ENCODE results near the gene CERK. TPM values are rescaled to one million over a fixed set of nuclear protein-coding genes. Genes with fewer than 3 reads are reported as not detected.

CERK gene
- polyA plus RNA-seq, 1 of the 3 experiments (the other 2 are of a cell fraction): 32.6 TPM

GRCh38 chr22:46669201-46669600 lies 68.9 kb downstream of the CERK start (continued):
- TF ChIP-seq FOSL2 (IDR thresholded peaks at IDR 0.05; ENCODE audit: borderline replicate concordance, low read depth): no peak
- TF ChIP-seq NRF1 (IDR thresholded peaks at IDR 0.05; ENCODE audit: low read depth, low read length): no peak
- TF ChIP-seq CHD2 (IDR thresholded peaks at IDR 0.05; ENCODE audit: low read length, partially characterized antibody): no peak
- TF ChIP-seq REST (IDR thresholded peaks at IDR 0.05; ENCODE audit: low read depth, low read length): no peak
- no peak for TF ChIP-seq USF1 (IDR thresholded peaks at IDR 0.05; ENCODE audit: borderline replicate concordance, low read depth)
- no peak for TF ChIP-seq SMC3 (IDR thresholded peaks at IDR 0.05; ENCODE audit: low read depth, low read length)
- TF ChIP-seq IRF3 (IDR thresholded peaks at IDR 0.05; ENCODE audit: low read depth, low read length): no peak

- DNase-seq: no peak
- TF ChIP-seq TEAD4 (IDR thresholded peaks at IDR 0.05; ENCODE audit: borderline replicate concordance, insufficient read depth) (no peak), JUND (IDR thresholded peaks at IDR 0.05) (no peak)
- H3K4me1 ChIP-seq (ENCODE audit: control insufficient read depth in 1 of 2, insufficient read depth in 2 of 2, low read depth in 1 of 2, low read length in 1 of 2): peaks cover 0 to 8% of the 10 kb centered on the region in 2 experiments; a peak in 1 of 4 replicates
- H3K9me3 ChIP-seq: no peaks in the 10 kb centered on the region
- H3K79me2 ChIP-seq (ENCODE audit: insufficient read depth): no peaks in the 10 kb centered on the region
- H3K4me3 ChIP-seq (ENCODE audit: low read depth in 2 of 2, low read length in 1 of 2): no peak overlapping the region
- POLR2A ChIA-PET: no interaction called here
- 100% methylated on average over 9 of the region's 24 CpGs for WGBS (ENCODE audit: low lambda C conversion rate)
- H2AFZ ChIP-seq (ENCODE audit: low read depth): no peak overlapping the region
- H3K4me2 ChIP-seq: no peak overlapping the region
- H4K20me1 ChIP-seq (ENCODE audit: insufficient read depth): no peaks in the 10 kb centered on the region
- CTCF ChIA-PET: interaction anchor here (2.0 to 5.8 kb wide), 2 partner anchors 98 to 104 kb away, joined by 7 to 76 read pairs; no protein-coding TSS in a partner anchor
- H3K27ac ChIP-seq (ENCODE audit: low read depth in 2 of 2, low read length in 1 of 2): no peak overlapping the region
- H3K9me2 ChIP-seq: no peaks in the 10 kb centered on the region
- H3K9ac ChIP-seq: no peak overlapping the region
- H3K36me3 ChIP-seq (replicated peaks in 1 of 2; ENCODE audit: control insufficient read depth in 1 of 2, insufficient read depth in 2 of 2, low read length in 1 of 2): peaks cover 0 to 19% of the 10 kb centered on the region in 2 experiments
- no peaks in the 10 kb centered on the region for H3K27me3 ChIP-seq (ENCODE audit: insufficient read depth)
- H3F3A ChIP-seq (replicated peaks; ENCODE audit: insufficient read depth): no peaks in the 10 kb centered on the region
Measured at GRCh38 chr22:46668116-46668515, 69.9 kb downstream of the CERK start.

GRCh38 chr22:46667245-46667623 lies 70.8 kb downstream of the CERK start:
- no peaks in the 10 kb centered on the region for H4K20me1 ChIP-seq (ENCODE audit: insufficient read depth)
- no peaks in the 10 kb centered on the region for H3K79me2 ChIP-seq (ENCODE audit: insufficient read depth)
- ChIA-PET CTCF (interaction anchor here (5.8 kb wide), 1 partner anchor 103 kb away, joined by 76 read pairs; no protein-coding TSS in a partner anchor), POLR2A (no interaction called here)
- H3K9me2 ChIP-seq: no peaks in the 10 kb centered on the region
- no peaks in the 10 kb centered on the region for H3K9me3 ChIP-seq
- H3K4me2 ChIP-seq: no peak overlapping the region
- peaks cover 0 to 17% of the 10 kb centered on the region in 2 experiments; a peak in 1 of 4 replicates for H3K4me1 ChIP-seq (ENCODE audit: control insufficient read depth in 1 of 2, insufficient read depth in 2 of 2, low read depth in 1 of 2, low read length in 1 of 2)
- no peak overlapping the region for H2AFZ ChIP-seq (ENCODE audit: low read depth)
- H3K27me3 ChIP-seq (ENCODE audit: insufficient read depth): no peaks in the 10 kb centered on the region
- no peak overlapping the region for H3K27ac ChIP-seq (ENCODE audit: low read depth in 2 of 2, low read length in 1 of 2)
- no peaks in the 10 kb centered on the region for H3F3A ChIP-seq (replicated peaks; ENCODE audit: insufficient read depth)
- no peak overlapping the region for H3K4me3 ChIP-seq (ENCODE audit: low read depth in 2 of 2, low read length in 1 of 2)
- H3K36me3 ChIP-seq (replicated peaks in 1 of 2; ENCODE audit: control insufficient read depth in 1 of 2, insufficient read depth in 2 of 2, low read length in 1 of 2): peaks cover 0 to 19% of the 10 kb centered on the region in 2 experiments
- no peak overlapping the region for H3K9ac ChIP-seq
- 96% methylated on average over 4 of the region's 10 CpGs for WGBS (ENCODE audit: low lambda C conversion rate)
- DNase-seq: no peak
- TF ChIP-seq CHD2 (IDR thresholded peaks at IDR 0.05; ENCODE audit: low read length, partially characterized antibody) (no peak), USF2 (IDR thresholded peaks at IDR 0.05; ENCODE audit: borderline replicate concordance, low read depth, low read length) (no peak), ZBTB33 (IDR thresholded peaks at IDR 0.05; ENCODE audit: borderline replicate concordance, low read depth) (no peak), NRF1 (IDR thresholded peaks at IDR 0.05; ENCODE audit: low read depth, low read length) (no peak), GABPA (IDR thresholded peaks at IDR 0.05; ENCODE audit: low read depth) (no peak), RFX5 (IDR thresholded peaks at IDR 0.05; ENCODE audit: low read length) (no peak), NFIC (IDR thresholded peaks at IDR 0.05; ENCODE audit: borderline replicate concordance) (no peak), MEF2A (IDR thresholded peaks at IDR 0.05; ENCODE audit: borderline replicate concordance, low read depth) (no peak), RXRA (IDR thresholded peaks at IDR 0.05; ENCODE audit: borderline replicate concordance, low read depth) (no peak)
